ENCODE measurements around the gene FNBP1.

- TF ChIP-seq, protein P1, sequence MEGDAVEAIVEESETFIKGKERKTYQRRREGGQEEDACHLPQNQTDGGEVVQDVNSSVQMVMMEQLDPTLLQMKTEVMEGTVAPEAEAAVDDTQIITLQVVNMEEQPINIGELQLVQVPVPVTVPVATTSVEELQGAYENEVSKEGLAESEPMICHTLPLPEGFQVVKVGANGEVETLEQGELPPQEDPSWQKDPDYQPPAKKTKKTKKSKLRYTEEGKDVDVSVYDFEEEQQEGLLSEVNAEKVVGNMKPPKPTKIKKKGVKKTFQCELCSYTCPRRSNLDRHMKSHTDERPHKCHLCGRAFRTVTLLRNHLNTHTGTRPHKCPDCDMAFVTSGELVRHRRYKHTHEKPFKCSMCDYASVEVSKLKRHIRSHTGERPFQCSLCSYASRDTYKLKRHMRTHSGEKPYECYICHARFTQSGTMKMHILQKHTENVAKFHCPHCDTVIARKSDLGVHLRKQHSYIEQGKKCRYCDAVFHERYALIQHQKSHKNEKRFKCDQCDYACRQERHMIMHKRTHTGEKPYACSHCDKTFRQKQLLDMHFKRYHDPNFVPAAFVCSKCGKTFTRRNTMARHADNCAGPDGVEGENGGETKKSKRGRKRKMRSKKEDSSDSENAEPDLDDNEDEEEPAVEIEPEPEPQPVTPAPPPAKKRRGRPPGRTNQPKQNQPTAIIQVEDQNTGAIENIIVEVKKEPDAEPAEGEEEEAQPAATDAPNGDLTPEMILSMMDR (IDR thresholded peaks at IDR 0.05; ENCODE audit: low read depth, low read length), result no peak
- TF ChIP-seq POLR2A (IDR thresholded peaks at IDR 0.05; ENCODE audit: extremely low read depth, insufficient read length), result no peak
Measured at GRCh38 chr9:130024597-130024994, 18.4 kb downstream of the FNBP1 start.
